Stimulated activated CD8-positive, alpha-beta memory T cell treated with anti-CD3 and anti-CD28 coated beads, Interleukin-12 subunit alpha, Interleukin-12 subunit beta, amount 100 ng/mL, for 24 hours (primary cell): Measurements from ENCODE around the gene CCZ1B.
"Not testable (repeated sequence)": the region's sequence is repeated elsewhere in the genome, so short reads cannot be mapped to it uniquely, and the experiment has no call there.

ENCODE experiments used
- DNase-seq: peaks from one replicate; pipeline ENCODE4 v3.0.0-alpha.2; 2020; ENCODE audit errors: extremely low read depth

Gene CCZ1B

GRCh38 chr7:6826151-6826550 is at the start of gene CCZ1B:
TSS of gene CCZ1B (minus strand) at chr7:6826275. CDS start at chr7:6826197, 78 bp downstream.
- DNase-seq, result peak; percentile 59

GRCh38 chr7:6875022-6875421 is 48.9 kb upstream of the CCZ1B start:
- not testable (repeated sequence) for DNase-seq

- not testable (repeated sequence) for DNase-seq
Observed at GRCh38 chr7:6872246-6872945, 46.3 kb upstream of the CCZ1B start.

- not testable (repeated sequence) for DNase-seq
Observed at GRCh38 chr7:6871421-6872144, 45.5 kb upstream of the CCZ1B start.

GRCh38 chr7:6864751-6865150 is 38.7 kb upstream of the CCZ1B start:
- not testable (repeated sequence) for DNase-seq

GRCh38 chr7:6864188-6864587 is 38.1 kb upstream of the CCZ1B start:
- not testable (repeated sequence) for DNase-seq

- not testable (repeated sequence) for DNase-seq
Observed at GRCh38 chr7:6862876-6863275, 36.8 kb upstream of the CCZ1B start.

GRCh38 chr7:6857721-6858314 is 31.7 kb upstream of the CCZ1B start:
- DNase-seq, result peak; percentile 21

GRCh38 chr7:6855563-6856131 is 29.6 kb upstream of the CCZ1B start:
- DNase-seq, result not testable (repeated sequence)

- DNase-seq, result not testable (repeated sequence)
Observed at GRCh38 chr7:6854747-6855562, 28.9 kb upstream of the CCZ1B start.

- DNase-seq, result not testable (repeated sequence)
Observed at GRCh38 chr7:6853681-6854080, 27.6 kb upstream of the CCZ1B start.

GRCh38 chr7:6849127-6849526 is 23.1 kb upstream of the CCZ1B start:
- DNase-seq, result not testable (repeated sequence)

- not testable (repeated sequence) for DNase-seq
Observed at GRCh38 chr7:6847751-6848150, 21.7 kb upstream of the CCZ1B start.

GRCh38 chr7:6845971-6846449 is 19.9 kb upstream of the CCZ1B start:
- not testable (repeated sequence) for DNase-seq

- not testable (repeated sequence) for DNase-seq
Observed at GRCh38 chr7:6843654-6844053, 17.6 kb upstream of the CCZ1B start.

- DNase-seq, result not testable (repeated sequence)
Observed at GRCh38 chr7:6843092-6843491, 17.0 kb upstream of the CCZ1B start.

- DNase-seq, result not testable (repeated sequence)
Observed at GRCh38 chr7:6842278-6842921, 16.3 kb upstream of the CCZ1B start.

GRCh38 chr7:6837081-6837480 is 11.0 kb upstream of the CCZ1B start:
- DNase-seq, result not testable (repeated sequence)

GRCh38 chr7:6835521-6835920 is 9.4 kb upstream of the CCZ1B start:
- DNase-seq, result not testable (repeated sequence)

GRCh38 chr7:6833636-6834035 is 7.6 kb upstream of the CCZ1B start:
- no peak for DNase-seq
